ENCODE data around the gene ZNF318.
A peak's percentile ranks its signal among the peaks of the same experiment; 100 is the strongest.
"Not testable (repeated sequence)": the region's sequence is repeated elsewhere in the genome, so short reads cannot be mapped to it uniquely, and the experiment has no call there.

The ZNF318 gene

DNA sequence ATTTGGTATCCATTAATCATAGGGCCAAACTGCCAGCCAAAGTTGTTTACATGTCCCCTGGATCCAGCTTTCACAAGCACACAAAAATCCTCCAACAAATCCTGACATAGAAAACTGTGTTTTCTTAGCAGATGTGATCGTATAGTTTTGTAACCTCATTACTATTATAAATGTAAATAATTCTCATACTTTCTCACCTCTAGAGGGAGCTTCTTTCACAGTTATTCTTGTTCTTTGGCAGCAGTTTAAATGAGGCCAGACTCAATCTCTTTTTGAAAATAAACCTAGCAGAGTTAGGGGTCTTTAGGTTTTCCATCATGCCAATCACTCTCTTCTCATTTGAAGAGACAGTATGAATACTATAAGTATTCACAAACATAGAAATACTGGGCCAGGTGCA is 17.0 kb upstream of the ZNF318 start:
- no peak overlapping the region for H3K4me3 ChIP-seq (ENCODE audit: extremely low read depth, insufficient read depth, low read length, poor library complexity, severe bottlenecking)
- no CpG with 5 or more reads among the region's 1 CpG for WGBS, 2 experiments (ENCODE audit: insufficient coverage in 2 of 2)
- H3K27ac ChIP-seq (ENCODE audit: low read depth, low read length, severe bottlenecking), result no peak overlapping the region
- no peaks in the 10 kb centered on the region for H3K36me3 ChIP-seq (ENCODE audit: control insufficient read depth, insufficient read depth, low read length)
- no peaks in the 10 kb centered on the region for H3K9me3 ChIP-seq (ENCODE audit: control insufficient read depth, low read length)
- H3K4me1 ChIP-seq (ENCODE audit: control insufficient read depth, insufficient read depth, low read length, poor library complexity, severe bottlenecking), result peaks cover 8% of the 10 kb centered on the region

DNA sequence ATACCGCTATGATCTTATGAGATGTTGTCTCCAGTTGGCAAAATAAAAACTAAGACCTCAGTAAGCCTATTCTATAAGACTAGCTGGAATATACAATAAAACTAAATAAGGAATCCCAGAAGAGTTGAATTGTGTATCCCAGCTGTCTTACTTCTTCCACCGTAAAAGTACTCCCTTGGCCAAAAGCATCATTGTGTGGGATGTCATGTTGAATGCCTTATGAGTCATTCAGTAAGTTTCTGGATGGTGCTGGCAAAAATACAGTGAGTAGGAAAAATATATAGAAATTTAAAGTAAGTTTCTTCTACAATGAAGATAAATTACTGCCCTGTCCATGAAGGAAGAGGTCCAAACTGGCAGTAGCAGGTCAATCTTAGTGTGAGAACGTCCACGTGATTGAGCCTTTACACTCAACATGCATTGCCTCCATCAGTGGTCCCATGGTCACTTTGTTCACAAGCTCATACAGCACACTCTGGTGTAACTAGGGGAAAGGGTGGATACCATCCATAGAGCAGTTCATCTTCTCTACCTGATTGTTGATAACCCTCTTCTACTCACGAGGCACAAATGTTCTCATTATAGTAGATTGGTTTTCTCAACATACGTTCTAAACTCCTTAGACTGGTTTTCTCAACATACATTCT is 13.7 kb upstream of the ZNF318 start:
- 85 to 100% methylated on average over 2 of the region's 6 CpGs for WGBS, 2 experiments (ENCODE audit: insufficient coverage in 2 of 2)
- H3K9me3 ChIP-seq (ENCODE audit: control insufficient read depth, low read length), result no peaks in the 10 kb centered on the region
- H3K27ac ChIP-seq (ENCODE audit: low read depth, low read length, severe bottlenecking), result no peak overlapping the region
- H3K36me3 ChIP-seq (ENCODE audit: control insufficient read depth, insufficient read depth, low read length), result no peaks in the 10 kb centered on the region
- no peaks in the 10 kb centered on the region for H3K4me1 ChIP-seq (ENCODE audit: control insufficient read depth, insufficient read depth, low read length, poor library complexity, severe bottlenecking)
- H3K4me3 ChIP-seq (ENCODE audit: extremely low read depth, insufficient read depth, low read length, poor library complexity, severe bottlenecking), result no peak overlapping the region

- WGBS, 2 experiments (ENCODE audit: insufficient coverage in 2 of 2), result 93% methylated on average over 3 of the region's 9 CpGs; no CpG with 5 or more reads in 1 of the 2 experiments
- not testable (repeated sequence) for H3K4me3 ChIP-seq (ENCODE audit: extremely low read depth, insufficient read depth, low read length, poor library complexity, severe bottlenecking); H3K4me1 ChIP-seq (ENCODE audit: control insufficient read depth, insufficient read depth, low read length, poor library complexity, severe bottlenecking); H3K27ac ChIP-seq (ENCODE audit: low read depth, low read length, severe bottlenecking); H3K36me3 ChIP-seq (ENCODE audit: control insufficient read depth, insufficient read depth, low read length); H3K9me3 ChIP-seq (ENCODE audit: control insufficient read depth, low read length)
Observed at GRCh38 chr6:43380858-43381257, 11.4 kb upstream of the ZNF318 start.

DNA sequence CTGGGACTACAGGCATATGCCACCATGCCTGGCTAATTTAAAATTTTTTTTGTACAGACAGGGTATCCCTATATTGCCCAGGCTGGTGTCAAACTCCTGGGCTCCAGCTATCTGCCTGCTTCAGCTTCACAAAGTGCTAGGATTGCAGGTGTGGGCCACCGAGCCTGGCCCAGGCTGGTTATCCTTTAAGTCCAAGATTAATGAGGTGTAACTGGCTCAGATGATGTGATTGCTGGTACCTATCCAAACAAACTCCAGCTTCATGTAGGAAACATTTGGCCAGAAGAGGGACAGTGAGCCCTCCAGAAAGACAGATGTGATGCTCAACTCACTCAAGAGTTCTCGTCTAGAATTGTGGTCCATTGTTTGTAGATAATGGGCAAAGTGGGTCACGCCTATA is 9.2 kb upstream of the ZNF318 start:
- no peak overlapping the region for H3K4me3 ChIP-seq (ENCODE audit: extremely low read depth, insufficient read depth, low read length, poor library complexity, severe bottlenecking)
- no peaks in the 10 kb centered on the region for H3K4me1 ChIP-seq (ENCODE audit: control insufficient read depth, insufficient read depth, low read length, poor library complexity, severe bottlenecking)
- no peak overlapping the region for H3K27ac ChIP-seq (ENCODE audit: low read depth, low read length, severe bottlenecking)
- WGBS, 2 experiments (ENCODE audit: insufficient coverage in 2 of 2), result 58 to 90% methylated on average over 2 of the region's 3 CpGs
- no peaks in the 10 kb centered on the region for H3K9me3 ChIP-seq (ENCODE audit: control insufficient read depth, low read length)
- no peaks in the 10 kb centered on the region for H3K36me3 ChIP-seq (ENCODE audit: control insufficient read depth, insufficient read depth, low read length)

- Histone ChIP-seq H3K36me3 (ENCODE audit: control insufficient read depth, insufficient read depth, low read length) (no peaks in the 10 kb centered on the region), H3K27ac (ENCODE audit: low read depth, low read length, severe bottlenecking) (no peak overlapping the region), H3K4me3 (ENCODE audit: extremely low read depth, insufficient read depth, low read length, poor library complexity, severe bottlenecking) (no peak overlapping the region), H3K4me1 (ENCODE audit: control insufficient read depth, insufficient read depth, low read length, poor library complexity, severe bottlenecking) (no peaks in the 10 kb centered on the region), H3K9me3 (ENCODE audit: control insufficient read depth, low read length) (no peaks in the 10 kb centered on the region)
- WGBS, 2 experiments (ENCODE audit: insufficient coverage in 2 of 2), result no CpG with 5 or more reads among the region's 2 CpGs
Observed at GRCh38 chr6:43377710-43378229, 8.3 kb upstream of the ZNF318 start.

- H3K27ac ChIP-seq (ENCODE audit: low read depth, low read length, severe bottlenecking), result no peak overlapping the region
Observed at GRCh38 chr6:43376551-43376981, 7.1 kb upstream of the ZNF318 start.

GRCh38 chr6:43375693-43376092 is 6.2 kb upstream of the ZNF318 start:
- no peaks in the 10 kb centered on the region for H3K36me3 ChIP-seq (ENCODE audit: control insufficient read depth, insufficient read depth, low read length)
- H3K4me3 ChIP-seq (ENCODE audit: extremely low read depth, insufficient read depth, low read length, poor library complexity, severe bottlenecking), result no peak overlapping the region
- H3K9me3 ChIP-seq (ENCODE audit: control insufficient read depth, low read length), result no peaks in the 10 kb centered on the region
- H3K4me1 ChIP-seq (ENCODE audit: control insufficient read depth, insufficient read depth, low read length, poor library complexity, severe bottlenecking), result no peaks in the 10 kb centered on the region
- H3K27ac ChIP-seq (ENCODE audit: low read depth, low read length, severe bottlenecking), result no peak overlapping the region
- WGBS, 2 experiments (ENCODE audit: insufficient coverage in 2 of 2), result 100% methylated on average over 2 of the region's 4 CpGs; no CpG with 5 or more reads in 1 of the 2 experiments

More at GRCh38 chr6:43376551-43376981, 7.1 kb upstream of the ZNF318 start:
- H3K9me3 ChIP-seq (ENCODE audit: control insufficient read depth, low read length), result no peaks in the 10 kb centered on the region
- 100% methylated on average over 1 of the region's 1 CpG; no CpG with 5 or more reads in 1 of the 2 experiments for WGBS, 2 experiments (ENCODE audit: insufficient coverage in 2 of 2)
- no peaks in the 10 kb centered on the region for H3K36me3 ChIP-seq (ENCODE audit: control insufficient read depth, insufficient read depth, low read length)
- H3K4me1 ChIP-seq (ENCODE audit: control insufficient read depth, insufficient read depth, low read length, poor library complexity, severe bottlenecking), result no peaks in the 10 kb centered on the region
- H3K4me3 ChIP-seq (ENCODE audit: extremely low read depth, insufficient read depth, low read length, poor library complexity, severe bottlenecking), result no peak overlapping the region

- H3K4me1 ChIP-seq (ENCODE audit: control insufficient read depth, insufficient read depth, low read length, poor library complexity, severe bottlenecking), result peaks cover 4% of the 10 kb centered on the region
- H3K27ac ChIP-seq (ENCODE audit: low read depth, low read length, severe bottlenecking), result no peak overlapping the region
- no peak overlapping the region for H3K4me3 ChIP-seq (ENCODE audit: extremely low read depth, insufficient read depth, low read length, poor library complexity, severe bottlenecking)
- H3K9me3 ChIP-seq (ENCODE audit: control insufficient read depth, low read length), result no peaks in the 10 kb centered on the region
- H3K36me3 ChIP-seq (ENCODE audit: control insufficient read depth, insufficient read depth, low read length), result no peaks in the 10 kb centered on the region
- WGBS, 2 experiments (ENCODE audit: insufficient coverage in 2 of 2), result 65 to 86% methylated on average over 2 to 5 of the region's 5 CpGs
Observed at GRCh38 chr6:43373252-43373875, 3.9 kb upstream of the ZNF318 start.

DNA sequence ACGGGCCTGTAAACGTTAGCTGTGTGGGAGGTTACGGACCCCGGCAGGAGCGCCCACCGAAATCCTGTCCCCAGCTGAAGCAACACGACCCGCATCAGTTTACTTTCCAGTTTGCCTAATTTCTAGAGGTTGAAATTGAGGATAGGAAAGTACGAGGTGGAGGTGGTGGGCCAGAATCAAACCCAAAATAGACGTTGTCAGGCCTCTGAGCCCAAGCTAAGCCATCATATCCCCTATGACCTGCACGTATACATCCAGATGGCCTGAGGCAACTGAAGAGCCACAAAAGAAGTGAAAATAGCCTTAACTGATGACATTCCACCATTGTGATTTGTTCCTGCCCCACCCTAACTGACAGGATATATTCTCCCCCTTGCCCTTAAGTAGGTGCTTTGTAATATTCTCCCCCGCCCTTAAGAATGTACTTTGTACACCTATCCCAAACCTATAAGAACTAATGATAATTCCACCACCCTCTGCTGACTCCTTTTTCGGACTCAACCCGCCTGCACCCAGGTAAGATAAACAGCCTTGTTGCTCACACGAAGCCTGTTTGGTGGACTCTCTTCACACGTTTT is 645 bp upstream of the ZNF318 start:
- H3K27ac ChIP-seq (ENCODE audit: low read depth, low read length, severe bottlenecking), result peak overlapping the region; percentile 73
- not testable (repeated sequence) for H3K9me3 ChIP-seq (ENCODE audit: control insufficient read depth, low read length); H3K36me3 ChIP-seq (ENCODE audit: control insufficient read depth, insufficient read depth, low read length)
- H3K4me1 ChIP-seq (ENCODE audit: control insufficient read depth, insufficient read depth, low read length, poor library complexity, severe bottlenecking), result peaks cover 13% of the 10 kb centered on the region
- peak overlapping the region; percentile 69 for H3K4me3 ChIP-seq (ENCODE audit: extremely low read depth, insufficient read depth, low read length, poor library complexity, severe bottlenecking)
- WGBS, 2 experiments (ENCODE audit: insufficient coverage in 2 of 2), result 67% methylated on average over 15 of the region's 16 CpGs

DNA sequence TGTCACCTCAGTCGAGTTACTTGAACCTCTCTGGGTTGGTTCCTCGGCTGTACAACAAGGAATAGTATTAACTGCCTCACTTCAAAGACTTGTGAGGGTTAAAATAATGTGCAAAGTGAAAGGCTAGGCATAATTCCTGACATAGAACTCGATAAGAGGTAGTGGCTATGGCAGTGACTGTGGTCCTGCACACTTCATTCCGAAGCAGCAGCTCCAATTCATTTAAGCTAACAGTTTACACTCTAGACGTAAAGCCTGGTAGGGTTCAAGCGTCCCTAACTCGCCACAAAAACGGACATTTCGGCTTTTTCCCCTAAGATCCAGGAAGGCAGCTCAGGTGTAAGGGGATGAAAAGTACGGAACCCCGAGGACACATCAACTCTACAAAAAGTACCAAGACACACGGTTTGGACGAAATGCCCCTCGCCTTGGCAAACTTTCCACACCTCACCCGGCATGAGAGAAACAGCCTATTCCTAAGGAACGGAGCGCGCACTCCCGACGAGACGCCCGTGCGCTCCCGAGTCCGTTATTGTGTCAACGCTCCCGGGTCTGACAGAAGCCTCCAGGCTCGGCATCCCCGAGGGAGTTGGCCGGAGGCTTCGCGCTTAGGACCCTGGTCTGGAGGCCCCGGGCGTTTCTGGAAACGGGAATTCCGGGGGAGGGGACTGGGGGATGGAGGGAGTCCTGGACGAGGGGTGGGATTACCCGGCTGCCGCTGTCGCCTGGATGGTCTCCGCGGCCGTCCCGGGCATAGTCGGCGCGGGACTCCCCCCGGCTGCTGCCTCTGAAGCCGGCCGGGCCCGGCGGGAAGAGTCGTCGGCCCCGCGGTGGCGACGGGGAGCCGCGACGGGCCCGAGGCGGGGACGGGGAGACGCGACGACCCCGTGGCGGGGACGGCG is 937 bp downstream of the ZNF318 start:
- 1 to 3% methylated on average over 46 to 68 of the region's 71 CpGs for WGBS, 2 experiments (ENCODE audit: insufficient coverage in 2 of 2)
- peak overlapping the region; percentile 63 for H3K27ac ChIP-seq (ENCODE audit: low read depth, low read length, severe bottlenecking)
- peak overlapping the region; percentile 69 for H3K4me3 ChIP-seq (ENCODE audit: extremely low read depth, insufficient read depth, low read length, poor library complexity, severe bottlenecking)
- H3K36me3 ChIP-seq (ENCODE audit: control insufficient read depth, insufficient read depth, low read length), result peaks cover 19% of the 10 kb centered on the region
- no peaks in the 10 kb centered on the region for H3K9me3 ChIP-seq (ENCODE audit: control insufficient read depth, low read length)
- peaks cover 13% of the 10 kb centered on the region for H3K4me1 ChIP-seq (ENCODE audit: control insufficient read depth, insufficient read depth, low read length, poor library complexity, severe bottlenecking)

Data from mesodermal cell (in vitro differentiated cells).